Mesothelial cell of epicardium (in vitro differentiated cells): ENCODE measurements around the gene TMEM11. TPM values are rescaled to one million over a fixed set of nuclear protein-coding genes. Genes with fewer than 3 reads are reported as not detected.

Experiments
- DNase-seq, 2 experiments: peaks; one replicate each; pipeline ENCODE4 v3.0.0; 2021; ENCODE audit warnings: low spot score in 2 of 2; ENCODE audit not compliant: unreplicated experiment in 2 of 2
- H3K27ac Mint-ChIP-seq: 2 replicates; pipeline ENCODE4 v1.8.0; 2021; ENCODE audit warnings: mixed read lengths
- H3K27me3 Mint-ChIP-seq: 2 replicates; pipeline ENCODE4 v1.8.0; 2021; ENCODE audit warnings: low read depth, mixed read lengths
- H3K36me3 Mint-ChIP-seq: 2 replicates; pipeline ENCODE4 v1.8.0; 2021; ENCODE audit warnings: mixed read lengths
- H3K4me1 Mint-ChIP-seq: 2 replicates; pipeline ENCODE4 v1.8.0; 2021; ENCODE audit warnings: mixed read lengths
- H3K4me3 Mint-ChIP-seq: 2 replicates; pipeline ENCODE4 v1.8.0; 2021; ENCODE audit warnings: mild to moderate bottlenecking, moderate library complexity, mixed read lengths
- H3K9me3 Mint-ChIP-seq: 2 replicates; pipeline ENCODE4 v1.8.0; 2021; ENCODE audit warnings: mixed read lengths
- total RNA-seq: library from RNA; stranded (reverse); gene quantifications from 3 replicates; pipeline ENCODE4 v1.2.1, GENCODE V29; 2021
- TF ChIP-seq, protein P1 (sequence below): fragments of 200-600 bp; sonication (generic); IDR thresholded peaks from one replicate; pipeline ENCODE4 v1.5.0; 2021; ENCODE audit warnings: antibody characterized with exemption; ENCODE audit not compliant: unreplicated experiment

Gene TMEM11
- total RNA-seq, 1 donor from 2014 or later = 20.6 TPM

DNA sequence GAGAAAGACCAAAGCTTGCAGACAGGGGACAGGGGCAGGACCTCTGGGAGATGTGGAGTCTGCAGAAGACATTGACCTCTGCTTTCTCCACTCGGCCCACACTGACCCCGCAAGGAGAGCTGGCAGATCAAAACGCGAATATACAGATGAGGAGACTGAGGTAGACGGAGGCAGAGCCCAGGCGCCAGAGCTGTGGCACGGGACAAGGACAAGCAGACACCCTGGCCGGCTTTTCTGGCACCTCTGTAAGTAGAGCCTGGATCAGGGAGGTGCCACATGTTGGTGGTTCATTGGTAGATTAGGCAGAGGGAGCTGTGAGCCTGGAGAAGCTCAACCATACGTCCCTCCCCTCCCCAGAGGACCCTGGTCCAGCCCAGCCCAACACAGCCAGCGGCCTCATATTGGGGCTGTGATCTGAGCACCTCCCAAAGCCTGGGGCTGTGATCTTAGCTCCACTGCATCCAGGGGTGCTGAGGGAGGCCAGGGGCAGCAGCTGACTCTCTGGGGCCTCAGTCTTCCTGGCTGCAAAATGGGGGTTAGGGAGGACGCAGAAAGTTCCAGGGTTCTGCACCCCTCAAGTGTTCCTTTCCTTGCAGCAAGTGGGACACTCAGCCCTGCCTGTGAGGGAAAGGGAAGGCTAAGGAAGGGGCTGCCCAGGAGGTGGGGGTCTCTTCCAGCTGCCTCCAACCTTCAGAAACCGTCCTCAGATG lies 35.3 kb upstream of the TMEM11 start:
- Mint-ChIP-seq H3K27ac (no peak overlapping the region), H3K9me3 (no peaks in the 10 kb centered on the region), H3K4me1 (peaks cover 4% of the 10 kb centered on the region), H3K4me3 (no peak overlapping the region), H3K36me3 (no peaks in the 10 kb centered on the region), H3K27me3 (no peaks in the 10 kb centered on the region)
- DNase-seq = no peak
- TF ChIP-seq, protein P1, sequence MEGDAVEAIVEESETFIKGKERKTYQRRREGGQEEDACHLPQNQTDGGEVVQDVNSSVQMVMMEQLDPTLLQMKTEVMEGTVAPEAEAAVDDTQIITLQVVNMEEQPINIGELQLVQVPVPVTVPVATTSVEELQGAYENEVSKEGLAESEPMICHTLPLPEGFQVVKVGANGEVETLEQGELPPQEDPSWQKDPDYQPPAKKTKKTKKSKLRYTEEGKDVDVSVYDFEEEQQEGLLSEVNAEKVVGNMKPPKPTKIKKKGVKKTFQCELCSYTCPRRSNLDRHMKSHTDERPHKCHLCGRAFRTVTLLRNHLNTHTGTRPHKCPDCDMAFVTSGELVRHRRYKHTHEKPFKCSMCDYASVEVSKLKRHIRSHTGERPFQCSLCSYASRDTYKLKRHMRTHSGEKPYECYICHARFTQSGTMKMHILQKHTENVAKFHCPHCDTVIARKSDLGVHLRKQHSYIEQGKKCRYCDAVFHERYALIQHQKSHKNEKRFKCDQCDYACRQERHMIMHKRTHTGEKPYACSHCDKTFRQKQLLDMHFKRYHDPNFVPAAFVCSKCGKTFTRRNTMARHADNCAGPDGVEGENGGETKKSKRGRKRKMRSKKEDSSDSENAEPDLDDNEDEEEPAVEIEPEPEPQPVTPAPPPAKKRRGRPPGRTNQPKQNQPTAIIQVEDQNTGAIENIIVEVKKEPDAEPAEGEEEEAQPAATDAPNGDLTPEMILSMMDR = no peak

DNA sequence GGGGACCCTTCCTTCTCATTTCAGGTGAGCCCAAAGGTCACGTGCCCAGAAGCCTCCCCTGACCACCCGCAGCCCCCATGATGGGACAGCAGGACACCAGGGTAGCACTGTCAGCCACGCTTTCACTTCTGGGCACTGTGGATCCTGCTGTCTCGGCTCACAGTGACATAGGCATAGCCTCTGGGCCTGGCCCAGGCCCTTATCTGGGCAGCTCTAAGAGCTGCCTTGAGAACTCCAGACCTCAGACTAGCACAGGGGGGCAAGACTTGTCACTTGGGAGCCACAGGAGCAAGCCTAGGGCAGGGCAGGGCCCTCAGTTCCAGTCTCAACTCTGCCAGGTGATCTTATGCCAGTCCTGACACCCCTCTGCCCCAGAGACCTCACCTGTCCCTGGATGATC lies 34.5 kb upstream of the TMEM11 start:
- DNase-seq = no peak
- Mint-ChIP-seq H3K9me3 (no peaks in the 10 kb centered on the region), H3K36me3 (no peaks in the 10 kb centered on the region), H3K27ac (no peak overlapping the region), H3K27me3 (no peaks in the 10 kb centered on the region), H3K4me3 (no peak overlapping the region), H3K4me1 (peaks cover 4% of the 10 kb centered on the region)
- TF ChIP-seq, protein P1 = no peak

DNA sequence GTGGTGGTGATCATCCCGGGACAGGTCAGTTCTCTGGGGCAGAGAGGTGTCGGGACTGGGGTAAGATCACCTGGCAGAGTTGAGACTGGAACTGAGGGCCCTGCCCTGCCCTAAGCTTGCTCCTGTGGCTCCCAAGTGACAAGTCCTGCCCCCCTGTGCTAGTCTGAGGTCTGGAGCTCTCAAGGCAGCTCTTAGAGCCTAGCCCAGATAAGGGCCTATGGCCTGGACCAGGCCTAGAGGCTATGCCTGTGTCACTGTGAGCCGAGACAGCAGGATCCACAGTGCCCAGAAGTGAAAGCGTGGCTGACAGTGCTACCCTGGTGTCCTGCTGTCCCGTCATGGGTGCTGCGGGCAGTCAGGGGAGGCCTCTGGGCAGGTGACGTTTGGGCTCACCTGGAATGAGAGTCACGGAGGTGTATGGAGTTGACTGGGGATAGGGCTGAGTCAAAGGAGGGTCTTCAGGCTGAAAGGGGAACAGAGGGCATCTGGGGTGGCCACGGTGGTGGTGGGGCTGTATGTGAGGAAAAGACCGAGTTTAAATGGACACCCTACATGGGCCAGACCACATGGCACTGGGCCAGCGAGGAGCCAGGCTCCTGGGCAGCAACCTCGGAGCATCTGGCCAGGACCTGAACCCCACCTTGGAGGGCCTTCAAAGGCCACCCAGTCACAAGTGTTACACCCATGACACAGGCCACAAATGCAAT lies 33.7 kb upstream of the TMEM11 start:
- Mint-ChIP-seq H3K9me3 (no peaks in the 10 kb centered on the region), H3K4me3 (no peak overlapping the region), H3K27me3 (no peaks in the 10 kb centered on the region), H3K27ac (no peak overlapping the region), H3K36me3 (no peaks in the 10 kb centered on the region), H3K4me1 (peaks cover 4% of the 10 kb centered on the region)
- TF ChIP-seq, protein P1 = no peak
- no peak for DNase-seq

DNA sequence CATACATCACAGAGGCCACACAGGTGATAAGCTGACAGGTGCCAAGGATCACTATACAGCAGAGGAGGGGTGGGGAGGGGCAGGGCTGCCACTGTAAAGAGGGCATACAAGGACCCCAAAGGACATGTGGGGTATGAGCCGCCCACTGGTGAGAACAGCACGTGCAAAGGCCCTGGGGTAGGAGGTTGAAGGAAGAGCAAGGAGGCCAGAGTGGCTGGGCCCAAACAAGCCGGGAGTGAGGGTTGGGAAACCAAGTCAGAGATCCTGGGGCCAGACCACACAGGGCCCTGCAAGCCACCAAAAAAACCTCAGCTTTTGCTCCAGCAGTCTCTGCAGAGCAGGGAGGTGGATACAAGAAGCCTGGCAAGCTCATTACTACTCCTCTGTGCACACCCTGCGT lies 32.7 kb upstream of the TMEM11 start:
- Mint-ChIP-seq H3K27ac (no peak overlapping the region), H3K36me3 (no peaks in the 10 kb centered on the region)

DNA sequence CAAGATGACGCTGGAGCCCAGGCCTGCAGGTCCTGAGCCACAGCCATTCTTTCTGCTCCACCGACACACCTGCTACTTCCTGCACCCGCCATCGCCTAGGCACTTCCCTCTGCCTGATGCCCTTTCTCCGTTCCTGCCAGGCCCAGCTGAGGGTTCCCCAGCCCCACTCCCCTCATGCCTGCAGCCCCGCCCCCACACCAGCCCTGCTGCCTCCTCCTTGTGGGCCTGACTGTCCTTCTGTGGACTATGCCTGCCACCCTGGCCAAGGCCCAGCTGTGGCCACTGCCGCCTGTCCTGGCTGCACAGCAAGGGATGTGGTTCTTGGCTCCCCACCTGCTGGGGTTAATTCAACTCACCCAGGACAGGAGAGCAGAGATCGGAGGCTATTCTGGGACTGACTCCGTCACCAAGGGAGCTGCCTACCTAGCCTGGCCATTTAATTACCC lies 31.7 kb upstream of the TMEM11 start:
- no peak overlapping the region for H3K27ac Mint-ChIP-seq
- no peaks in the 10 kb centered on the region for H3K36me3 Mint-ChIP-seq
- no peak for DNase-seq
- no peaks in the 10 kb centered on the region for H3K4me1 Mint-ChIP-seq
- H3K27me3 Mint-ChIP-seq = no peaks in the 10 kb centered on the region
- H3K4me3 Mint-ChIP-seq = no peak overlapping the region
- no peaks in the 10 kb centered on the region for H3K9me3 Mint-ChIP-seq
- TF ChIP-seq, protein P1 = no peak

More for the DNA sequence above, 32.7 kb upstream of the TMEM11 start:
- Mint-ChIP-seq H3K4me3 (no peak overlapping the region), H3K4me1 (no peaks in the 10 kb centered on the region), H3K9me3 (no peaks in the 10 kb centered on the region), H3K27me3 (no peaks in the 10 kb centered on the region)
- TF ChIP-seq, protein P1 = no peak
- no peak for DNase-seq
